LNCAP (cell line): ENCODE measurements around the gene NIFK.

Experiments used
- CTCF ChIP-seq: fragments of 450-650 bp; IDR thresholded peaks from 2 replicates; pipeline ENCODE4 v1.5.1; 2017; ENCODE audit warnings: mild to moderate bottlenecking

NIFK gene

GRCh38 chr2:121707920-121708361 is 28.7 kb downstream of the NIFK start:
- TF ChIP-seq CTCF: no peak

- TF ChIP-seq CTCF: no peak
These were observed 29.2 kb downstream of the NIFK start for GRCh38 chr2:121707344-121707919.

GRCh38 chr2:121705958-121706357 is 30.7 kb downstream of the NIFK start:
- TF ChIP-seq CTCF: no peak

- TF ChIP-seq CTCF: no peak
These were observed 31.3 kb downstream of the NIFK start for GRCh38 chr2:121705390-121705789.

- no peak for TF ChIP-seq CTCF
These were observed 37.0 kb downstream of the NIFK start for GRCh38 chr2:121699421-121700333.

- TF ChIP-seq CTCF: no peak
These were observed 38.3 kb downstream of the NIFK start for GRCh38 chr2:121698318-121698930.

- no peak for TF ChIP-seq CTCF
These were observed 39.5 kb downstream of the NIFK start for GRCh38 chr2:121697108-121697631.
